Measurements from ENCODE around the gene UCN3.

The UCN3 gene, protein sequence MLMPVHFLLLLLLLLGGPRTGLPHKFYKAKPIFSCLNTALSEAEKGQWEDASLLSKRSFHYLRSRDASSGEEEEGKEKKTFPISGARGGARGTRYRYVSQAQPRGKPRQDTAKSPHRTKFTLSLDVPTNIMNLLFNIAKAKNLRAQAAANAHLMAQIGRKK

DNA sequence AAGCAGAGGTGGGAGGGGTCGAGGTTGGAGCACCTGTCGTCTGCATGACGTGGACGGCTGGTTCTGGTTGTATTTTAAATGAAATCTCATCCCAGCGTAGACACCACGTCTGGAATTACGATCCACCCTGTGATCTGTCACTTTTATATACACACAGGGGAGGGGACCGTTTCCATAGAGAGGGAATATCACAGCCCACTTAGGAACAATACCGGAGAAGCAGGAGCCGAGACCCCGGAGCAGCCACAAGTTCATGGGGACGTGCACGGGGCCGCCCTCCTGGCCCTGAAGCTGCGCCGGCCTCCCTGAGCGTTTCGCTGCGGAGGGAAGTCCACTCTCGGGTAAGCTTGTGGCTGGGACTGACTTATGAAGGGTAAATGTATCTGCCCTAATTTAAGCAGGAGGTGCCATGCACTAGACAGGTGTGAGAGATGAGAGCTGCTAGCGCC, at the start of gene UCN3:
Gene UCN3 (plus strand): TSS at position 77 of the 449 bp plus-strand sequence. CDS start 8,755 bp downstream, outside the sequence.
- DNase-seq (ENCODE audit: low read depth): no peak

DNA sequence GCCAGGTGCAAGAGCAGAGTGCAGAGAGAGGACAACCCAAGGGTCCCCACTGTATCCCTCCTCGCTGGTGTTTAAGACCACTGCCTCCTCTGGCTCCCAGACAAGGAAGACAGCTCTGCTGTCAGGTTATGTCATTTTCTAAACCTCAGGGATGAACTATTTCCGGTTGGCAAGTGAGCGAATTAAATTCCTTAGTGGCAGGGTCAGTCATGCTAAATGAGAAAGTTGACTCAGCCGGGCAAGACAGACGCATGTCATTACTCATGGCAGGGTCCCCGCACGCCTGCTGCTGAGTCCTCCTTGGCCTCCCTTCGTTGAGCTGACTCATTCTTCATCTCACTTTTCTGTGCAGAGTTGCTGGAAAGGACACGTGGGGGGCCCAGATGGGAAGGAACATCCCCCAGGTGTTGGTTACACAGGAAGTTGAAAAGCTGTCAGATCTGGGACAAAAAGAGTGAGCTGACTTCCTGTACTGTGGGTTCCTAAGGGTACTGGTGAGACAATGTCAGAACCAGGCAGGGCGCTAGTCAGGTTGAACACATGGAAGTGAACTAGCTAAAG, 47.1 kb upstream of the UCN3 start:
- DNase-seq (ENCODE audit: low read depth): peak; percentile 95

DNA sequence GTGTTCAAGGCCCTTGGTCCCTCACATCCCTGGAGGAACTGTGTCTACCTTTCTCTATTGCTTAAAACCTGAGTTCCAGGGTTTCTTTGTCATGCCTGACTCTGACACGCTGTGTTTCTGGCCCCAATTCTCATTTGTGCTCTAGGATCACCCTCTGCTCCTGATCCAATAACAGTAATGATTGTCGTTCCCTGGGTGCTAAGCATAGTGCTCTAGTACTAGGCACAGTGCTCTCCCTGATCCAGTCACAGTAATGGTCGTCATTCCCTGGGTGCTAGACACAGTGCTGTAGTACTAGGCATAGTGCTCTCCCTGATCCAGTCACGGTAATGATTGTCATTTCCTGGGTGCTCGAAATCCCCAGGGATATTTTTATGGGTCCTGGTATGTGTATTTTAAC, 46.6 kb upstream of the UCN3 start:
- DNase-seq (ENCODE audit: low read depth): no peak

DNA sequence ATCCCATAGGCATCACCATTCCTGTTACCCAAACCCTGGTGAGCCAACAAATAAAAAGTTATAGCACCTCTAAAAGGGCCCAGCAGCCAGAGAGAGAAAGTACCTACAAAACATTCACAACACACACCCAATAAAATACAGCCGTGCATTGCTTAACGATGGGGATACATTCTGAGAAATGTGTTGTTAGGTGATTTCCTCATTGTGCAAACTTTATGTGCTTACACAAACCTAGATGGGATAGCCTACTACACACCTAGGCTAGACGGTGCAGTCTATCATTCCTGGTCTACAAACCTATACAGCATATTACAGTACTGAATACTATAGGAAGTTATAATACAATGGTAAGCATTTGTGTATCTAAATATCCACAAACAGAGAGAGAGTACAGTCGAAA, 44.9 kb upstream of the UCN3 start:
- no peak for DNase-seq (ENCODE audit: low read depth)

DNA sequence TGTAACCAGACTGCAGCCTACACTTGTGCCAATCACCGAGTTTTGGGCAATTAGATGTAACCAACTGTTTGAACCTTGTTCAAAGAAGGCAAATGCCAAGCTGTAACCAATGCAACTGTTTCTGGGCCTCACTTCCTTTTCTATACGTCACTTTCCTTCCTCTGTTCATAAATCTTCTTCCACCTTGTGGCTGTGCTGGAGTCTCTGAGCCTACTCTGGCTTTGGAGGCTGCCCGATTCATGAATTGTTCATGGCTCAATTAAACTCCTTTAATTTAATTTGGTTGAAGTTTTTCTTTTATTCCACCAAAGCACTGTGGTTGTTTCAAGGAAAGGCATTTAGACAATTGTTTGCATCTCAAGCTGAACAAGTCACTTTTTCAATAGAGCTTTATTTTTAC, 43.5 kb upstream of the UCN3 start:
- DNase-seq (ENCODE audit: low read depth): no peak

DNA sequence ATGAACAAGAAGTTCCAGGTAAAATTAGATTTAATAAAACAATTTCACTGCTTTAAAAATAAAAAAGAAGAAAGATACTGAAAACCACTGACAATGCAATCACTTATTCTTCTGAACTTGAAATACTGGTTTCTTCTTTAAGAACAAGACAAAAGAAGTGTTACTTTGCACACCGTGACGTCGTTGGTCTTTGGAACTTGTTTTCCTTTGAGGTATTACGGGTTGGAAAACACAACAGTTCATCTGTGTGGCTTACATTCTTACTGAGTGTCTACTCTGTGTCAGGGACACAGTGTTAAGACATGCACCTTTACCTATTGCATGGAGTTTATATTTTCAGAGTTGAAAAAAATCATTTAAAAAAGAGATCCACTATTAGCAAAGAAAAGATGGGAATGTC, 41.3 kb upstream of the UCN3 start:
- DNase-seq (ENCODE audit: low read depth): no peak

DNA sequence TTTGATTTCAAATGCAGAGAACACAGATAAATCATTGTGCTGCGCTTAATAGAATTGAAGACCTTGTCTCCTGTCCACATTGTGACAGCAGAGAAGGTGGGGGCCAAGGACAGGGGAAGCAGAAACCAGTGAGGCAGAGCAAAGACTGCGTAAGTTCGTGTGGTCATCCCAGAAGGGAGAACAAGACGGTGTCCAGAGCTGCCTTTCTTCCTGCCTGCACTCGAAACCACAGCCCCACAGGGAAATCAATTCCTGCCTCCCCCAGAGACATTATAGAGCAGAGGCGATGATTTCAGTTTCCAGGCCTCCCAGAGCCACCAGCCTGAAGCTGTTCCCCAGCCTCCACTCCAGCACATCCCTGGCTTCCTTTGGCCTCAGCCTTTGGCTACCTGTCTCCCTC, 39.7 kb upstream of the UCN3 start:
- DNase-seq (ENCODE audit: low read depth): no peak

DNA sequence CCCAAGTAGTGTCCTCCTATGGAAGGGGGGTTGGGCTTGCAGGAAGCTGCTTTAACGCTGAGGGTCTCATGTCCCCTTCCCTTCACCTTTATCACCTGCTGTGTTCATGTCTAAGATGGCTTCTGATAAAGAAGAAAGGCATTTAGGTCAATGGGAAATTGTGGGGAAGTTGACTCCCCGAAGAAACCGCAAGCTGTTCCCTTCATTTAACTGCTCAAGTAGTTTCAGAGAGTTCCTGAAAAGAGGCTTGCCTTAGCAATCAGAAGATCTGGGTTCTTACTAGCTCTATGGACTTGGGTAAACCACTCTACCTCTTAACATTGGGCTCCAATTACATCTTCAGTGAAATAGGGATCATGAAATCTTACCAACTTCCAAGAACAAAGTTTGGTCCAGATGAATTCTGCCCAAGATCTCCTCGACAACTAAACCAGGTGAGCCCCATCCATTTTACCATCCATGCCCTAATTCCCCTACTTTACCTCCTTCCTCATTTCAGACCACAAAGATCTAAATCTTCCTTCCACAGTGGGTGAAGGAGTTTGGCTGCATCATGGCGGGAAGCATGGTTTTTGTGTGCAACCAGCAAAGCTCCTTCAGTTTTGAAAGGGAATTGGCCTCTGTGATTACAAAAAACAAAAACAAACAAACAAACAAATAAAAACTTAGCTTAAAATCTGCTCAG, 30.4 kb upstream of the UCN3 start:
- DNase-seq (ENCODE audit: low read depth): no peak

DNA sequence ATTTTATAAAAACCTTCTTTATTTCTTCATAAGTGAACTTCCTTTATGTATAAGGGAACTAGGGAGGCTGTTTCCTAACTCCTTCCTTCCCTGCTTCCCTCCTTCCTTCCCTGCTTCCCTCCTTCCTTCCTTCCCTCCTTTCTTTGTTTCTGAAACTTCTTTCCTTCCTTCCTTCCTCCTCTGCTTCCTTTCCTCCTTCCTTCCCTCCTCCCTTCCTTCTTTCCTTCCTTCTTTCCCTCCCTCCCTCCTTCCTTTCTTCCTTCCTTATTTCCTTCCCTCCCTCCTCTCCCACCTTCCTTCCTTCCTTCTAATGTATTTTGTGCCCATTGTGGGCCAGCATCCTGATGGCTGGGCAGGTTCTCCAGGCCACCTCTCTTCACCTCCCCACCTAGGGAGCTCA, 26.8 kb upstream of the UCN3 start:
- DNase-seq (ENCODE audit: low read depth): no peak

DNA sequence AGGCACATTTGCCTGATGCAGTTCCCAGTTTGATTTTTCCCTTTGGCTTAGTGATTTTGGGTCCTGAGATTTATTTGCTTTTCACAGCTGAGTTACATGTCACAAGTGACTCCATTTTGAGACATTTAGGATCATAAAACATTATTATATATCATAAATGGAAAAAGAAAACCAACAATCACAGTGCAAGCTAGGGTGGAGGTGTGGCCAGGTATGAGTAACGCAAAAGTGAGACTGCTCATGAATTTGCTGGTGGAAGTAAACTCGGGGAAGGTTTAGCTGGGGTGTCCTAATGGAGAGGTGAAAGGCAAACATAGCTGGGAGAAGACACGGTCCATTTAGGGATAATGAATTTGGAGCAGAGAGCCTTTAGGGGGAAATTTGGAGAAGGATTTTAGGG, 21.7 kb upstream of the UCN3 start:
- no peak for DNase-seq (ENCODE audit: low read depth)

DNA sequence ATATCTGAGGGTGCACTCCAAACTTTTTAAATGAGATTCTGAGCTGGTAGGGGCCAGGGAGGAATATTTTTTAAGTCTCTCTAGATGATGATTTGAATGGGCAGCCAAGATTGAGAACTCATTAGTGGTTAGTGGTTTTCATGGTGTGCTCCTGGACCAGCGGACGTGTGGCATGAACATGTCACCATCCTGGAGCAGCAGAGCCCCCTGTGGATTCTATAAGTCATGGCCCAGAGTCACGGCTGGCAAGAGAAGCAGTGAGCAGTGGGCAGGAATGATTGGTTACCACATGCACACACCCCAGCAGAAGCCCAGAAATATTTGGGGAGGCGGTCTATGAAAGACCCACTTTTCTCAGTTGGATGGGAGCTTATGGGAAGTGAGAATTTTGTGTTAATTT, 21.2 kb upstream of the UCN3 start:
- peak; percentile 51 for DNase-seq (ENCODE audit: low read depth)

DNA sequence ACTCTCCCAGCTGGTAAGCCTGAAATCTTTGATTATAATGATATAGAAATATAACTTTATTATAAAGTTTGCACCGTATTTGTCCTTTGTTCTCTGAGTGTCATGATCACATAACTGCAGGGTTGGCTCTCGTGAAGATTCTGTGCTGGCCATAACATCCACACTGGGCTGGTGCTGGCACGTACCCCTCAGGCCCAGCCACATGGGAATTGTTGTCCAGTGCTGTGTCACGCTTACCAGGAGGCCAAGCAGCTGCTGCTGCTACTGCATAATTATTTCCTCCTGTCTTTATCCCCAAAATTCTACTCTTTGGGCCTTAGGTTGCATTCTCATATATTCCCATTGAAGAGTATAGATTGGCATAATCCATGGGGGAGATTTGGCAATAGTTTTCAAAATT, 20.8 kb upstream of the UCN3 start:
- DNase-seq (ENCODE audit: low read depth): no peak

DNA sequence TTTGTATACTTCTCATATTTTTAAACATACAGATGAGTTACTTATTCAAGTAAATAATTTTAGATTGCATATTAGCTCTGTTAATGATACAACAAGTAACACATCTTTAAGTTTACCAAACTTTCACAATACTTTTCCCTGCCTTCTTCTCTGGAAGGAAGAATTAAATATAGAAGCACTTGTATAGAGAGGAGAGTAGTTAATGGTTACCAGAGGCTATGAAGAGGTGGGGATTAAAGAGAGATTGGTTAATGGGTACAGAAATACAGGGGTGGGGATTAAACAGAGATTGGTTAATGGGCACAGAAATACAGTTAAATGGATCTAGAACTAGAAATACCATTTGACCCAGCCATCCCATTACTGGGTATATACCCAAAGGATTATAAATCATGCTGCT, 20.0 kb upstream of the UCN3 start:
- DNase-seq (ENCODE audit: low read depth): no peak

DNA sequence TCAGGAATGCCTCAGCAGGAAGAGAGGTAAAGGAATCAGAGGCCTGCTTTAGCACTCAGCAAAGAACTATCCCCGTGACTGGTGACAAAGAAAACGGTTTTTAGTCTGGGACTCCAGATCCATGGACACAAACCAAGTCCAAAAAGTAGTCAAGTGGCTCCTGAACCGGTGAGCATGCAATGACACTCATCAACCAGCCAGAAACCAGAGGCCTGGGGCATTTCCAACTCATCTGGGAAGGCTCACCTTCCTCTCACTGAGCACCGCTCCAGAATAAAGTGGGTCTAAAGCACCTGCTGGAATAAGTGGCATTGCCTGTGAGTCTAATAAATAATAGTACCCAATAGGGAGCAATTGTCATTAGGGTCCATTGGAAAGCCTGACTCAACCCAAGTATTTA, 17.9 kb upstream of the UCN3 start:
- no peak for DNase-seq (ENCODE audit: low read depth)

DNA sequence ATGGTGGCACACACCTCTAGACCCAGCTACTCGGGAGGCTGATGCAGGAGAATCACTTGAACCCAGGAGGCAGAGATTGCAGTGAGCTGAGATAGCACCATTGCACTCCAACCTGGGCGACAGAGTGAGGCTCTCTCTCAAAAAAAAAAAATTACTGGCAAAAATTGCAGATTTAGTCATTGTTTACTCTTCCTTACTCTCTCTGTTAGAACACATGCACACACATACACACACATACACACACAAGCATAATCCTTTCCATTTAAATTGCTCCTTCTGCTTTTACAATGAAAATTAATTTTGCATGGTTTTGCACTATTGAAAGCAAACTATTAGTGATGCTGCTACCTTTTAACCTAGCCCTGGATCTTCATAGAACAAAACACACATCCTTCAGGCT, 15.4 kb upstream of the UCN3 start:
- no peak for DNase-seq (ENCODE audit: low read depth)

DNA sequence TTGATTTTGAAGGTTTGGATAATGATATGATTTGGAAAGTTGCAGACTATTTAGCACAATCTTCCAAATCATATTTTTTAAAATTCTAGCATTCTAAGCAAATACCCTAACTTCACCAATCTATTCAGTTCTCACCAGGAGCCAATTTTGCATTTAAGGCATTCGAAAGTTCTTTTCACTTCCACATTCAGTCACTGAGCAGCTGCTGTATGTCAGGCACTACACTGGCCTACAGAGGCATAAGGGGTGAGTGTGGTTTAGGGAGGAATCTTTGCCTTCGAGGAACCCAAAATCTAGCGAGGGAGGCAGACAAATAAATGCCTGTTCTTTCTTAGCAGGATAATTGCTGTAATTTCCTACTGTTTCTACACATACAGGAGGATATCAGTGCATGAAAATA, 10.7 kb upstream of the UCN3 start:
- no peak for DNase-seq (ENCODE audit: low read depth)

DNA sequence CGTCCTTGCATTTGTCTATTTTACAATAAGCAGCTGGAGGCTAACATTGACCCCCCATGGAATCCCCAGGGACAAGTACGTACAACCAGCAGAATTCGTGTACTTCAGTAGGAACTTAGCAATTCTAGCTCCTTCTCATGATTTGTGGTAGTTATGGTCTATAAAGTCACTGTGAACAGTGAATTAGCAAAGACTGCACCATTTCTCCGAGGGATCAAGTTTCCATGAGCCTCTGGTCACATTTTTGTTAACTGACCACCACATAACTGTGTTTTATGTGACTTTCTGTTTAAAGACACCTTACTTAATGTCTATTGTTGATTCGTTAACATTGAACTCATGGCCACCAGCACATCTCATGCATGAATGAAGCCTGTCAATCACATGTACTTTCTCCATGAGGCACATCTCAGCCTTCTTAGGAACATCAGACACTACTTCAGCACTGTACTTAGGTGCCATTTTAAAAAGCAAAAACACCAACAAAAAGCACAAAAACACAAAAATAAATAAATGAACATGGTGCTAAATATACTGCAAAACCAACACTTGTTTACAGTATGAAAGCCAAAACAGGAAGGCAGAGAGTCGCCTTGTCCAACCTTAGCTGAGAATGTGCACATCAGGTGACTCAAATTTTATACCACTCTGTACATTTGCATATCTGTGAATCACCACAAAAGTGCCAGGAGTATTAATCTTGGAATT, 9.0 kb upstream of the UCN3 start:
- peak; percentile 23 for DNase-seq (ENCODE audit: low read depth)

DNA sequence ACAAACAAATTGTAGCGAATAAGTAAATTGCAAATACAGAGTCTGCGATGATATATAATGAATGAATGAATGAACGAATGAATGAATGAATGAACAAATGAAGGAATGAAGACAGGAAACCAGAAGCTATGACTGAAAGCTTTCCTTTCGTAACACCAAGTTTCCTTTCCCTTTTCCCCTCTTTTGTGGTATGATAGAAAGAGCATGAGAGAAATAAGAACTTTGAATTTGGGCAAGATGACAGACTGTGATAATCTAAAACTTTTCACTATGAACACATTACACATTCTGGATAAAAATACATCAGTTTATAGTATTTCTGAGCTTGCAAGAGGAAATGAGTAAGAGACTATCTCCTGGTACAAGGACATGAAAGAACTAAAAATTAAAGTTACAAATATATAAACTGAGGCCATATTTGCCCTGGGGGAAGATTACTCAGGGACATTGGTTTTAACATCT, 8.4 kb upstream of the UCN3 start:
- DNase-seq (ENCODE audit: low read depth): peak; percentile 42

DNA sequence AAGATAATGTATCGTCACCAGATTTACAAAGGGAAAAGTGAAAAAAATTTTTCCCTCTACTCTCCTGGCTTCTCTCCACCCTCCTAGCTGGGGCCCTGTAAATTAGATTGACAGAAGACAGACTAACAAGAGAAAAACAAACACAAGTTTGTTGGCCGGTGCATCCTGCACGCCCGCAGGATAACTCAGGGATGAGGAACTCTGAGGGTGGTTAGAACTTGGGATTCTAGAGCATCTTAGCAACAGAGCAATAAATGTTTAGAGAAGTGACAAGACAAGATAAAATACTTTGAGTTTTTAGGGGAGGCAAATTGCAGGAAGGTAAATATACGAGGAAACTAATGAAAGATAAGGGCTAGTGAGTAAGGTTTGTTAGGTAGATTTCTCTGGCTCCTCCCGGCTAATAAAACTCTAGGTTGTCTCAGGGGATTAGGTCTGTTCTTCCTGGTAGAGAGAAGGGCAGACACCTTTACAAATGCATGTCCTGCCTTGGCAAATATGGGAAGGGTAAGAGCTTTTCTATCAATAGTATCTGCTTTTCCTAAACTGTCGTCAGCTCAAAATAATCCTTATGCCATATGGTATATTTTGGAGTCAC, 4.3 kb upstream of the UCN3 start:
- no peak for DNase-seq (ENCODE audit: low read depth)

DNA sequence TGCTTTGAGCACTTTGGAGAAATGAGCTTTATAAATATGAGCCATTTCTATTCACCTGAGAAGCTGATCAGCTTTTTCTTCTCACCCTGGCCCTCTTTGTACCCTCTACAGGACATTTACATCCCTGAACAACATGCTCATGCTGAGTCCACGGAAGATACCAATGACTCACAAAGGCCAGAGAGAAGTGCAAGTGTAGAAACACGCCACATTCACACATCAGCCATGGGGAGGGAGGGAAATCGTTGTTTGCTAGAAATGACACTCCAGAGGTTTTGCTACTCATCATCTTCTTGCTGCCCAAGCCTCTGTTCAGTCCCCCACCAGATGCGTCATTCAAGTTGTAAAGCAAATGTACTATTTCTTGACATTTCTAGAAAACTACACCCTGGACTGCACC, 2.8 kb upstream of the UCN3 start:
- DNase-seq (ENCODE audit: low read depth): no peak

DNA sequence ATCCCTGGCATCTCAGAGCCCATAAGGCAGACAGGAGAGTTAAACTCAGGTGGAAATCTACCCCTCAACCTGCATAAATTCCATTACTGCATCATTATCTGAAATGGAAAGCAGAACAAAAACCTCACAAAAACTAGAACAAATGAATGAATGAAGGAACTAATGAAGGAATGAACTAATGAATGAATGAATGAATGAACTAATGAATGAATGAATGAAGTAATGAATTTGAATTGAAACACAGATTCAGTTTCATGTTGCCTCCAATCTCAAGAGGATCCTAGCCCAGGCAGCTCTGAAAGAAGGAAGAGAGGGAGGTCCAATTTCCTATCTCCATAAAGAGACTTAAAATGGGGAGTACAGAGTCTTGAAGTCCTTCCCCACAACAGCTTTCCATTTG, 1.9 kb upstream of the UCN3 start:
- DNase-seq (ENCODE audit: low read depth): no peak

DNA sequence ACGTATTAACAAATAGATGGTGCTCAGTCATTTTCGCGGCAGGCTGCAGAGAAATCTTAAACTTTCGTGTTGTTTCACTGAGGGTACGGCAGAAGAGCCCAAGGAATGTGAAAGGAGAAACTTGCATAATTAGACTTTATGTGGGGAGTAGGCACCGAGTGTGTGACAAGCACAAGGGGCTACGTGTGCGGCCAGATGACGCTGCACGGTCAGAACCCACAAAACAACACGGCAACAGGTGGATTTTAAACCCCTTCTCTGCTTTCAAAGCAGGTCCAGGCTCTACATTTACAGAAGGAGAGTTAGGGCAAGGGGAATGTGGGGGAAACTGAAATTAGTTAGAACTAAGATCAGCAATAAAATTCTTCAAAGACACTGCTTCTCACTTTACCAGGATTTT, 392 bp upstream of the UCN3 start:
- DNase-seq (ENCODE audit: low read depth): no peak

DNA sequence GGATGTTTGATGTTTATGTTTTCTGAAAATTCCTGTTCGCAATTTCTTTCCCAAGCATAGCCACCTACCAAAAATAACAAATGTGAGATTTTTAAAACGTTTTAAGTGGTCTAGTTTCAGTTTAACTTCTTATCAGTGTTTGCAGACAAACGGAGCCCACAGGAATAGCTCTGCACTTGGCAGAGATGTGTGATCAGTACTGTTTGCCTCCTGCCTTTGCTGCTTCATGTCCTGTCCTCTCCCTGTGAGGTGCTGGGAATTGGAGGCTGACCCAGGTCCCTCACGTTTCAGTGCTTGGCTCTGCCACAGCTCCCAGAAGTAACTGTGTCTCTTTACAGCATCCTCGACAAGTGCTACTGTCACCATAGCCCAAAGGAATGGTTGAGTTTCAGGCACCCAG, 1.2 kb downstream of the UCN3 start:
- DNase-seq (ENCODE audit: low read depth): no peak

Data from ELR (cell line).